NCI-H1436 (cell line): Measurements from ENCODE around the gene ANKRD34C.
"Not testable (repeated sequence)": the region's sequence is repeated elsewhere in the genome, so short reads cannot be mapped to it uniquely, and the experiment has no call there.

Experiments
- DNase-seq: peaks from one replicate; lab custom pipeline; 2025; lab: John Stamatoyannopoulos, UW

ANKRD34C gene

DNA sequence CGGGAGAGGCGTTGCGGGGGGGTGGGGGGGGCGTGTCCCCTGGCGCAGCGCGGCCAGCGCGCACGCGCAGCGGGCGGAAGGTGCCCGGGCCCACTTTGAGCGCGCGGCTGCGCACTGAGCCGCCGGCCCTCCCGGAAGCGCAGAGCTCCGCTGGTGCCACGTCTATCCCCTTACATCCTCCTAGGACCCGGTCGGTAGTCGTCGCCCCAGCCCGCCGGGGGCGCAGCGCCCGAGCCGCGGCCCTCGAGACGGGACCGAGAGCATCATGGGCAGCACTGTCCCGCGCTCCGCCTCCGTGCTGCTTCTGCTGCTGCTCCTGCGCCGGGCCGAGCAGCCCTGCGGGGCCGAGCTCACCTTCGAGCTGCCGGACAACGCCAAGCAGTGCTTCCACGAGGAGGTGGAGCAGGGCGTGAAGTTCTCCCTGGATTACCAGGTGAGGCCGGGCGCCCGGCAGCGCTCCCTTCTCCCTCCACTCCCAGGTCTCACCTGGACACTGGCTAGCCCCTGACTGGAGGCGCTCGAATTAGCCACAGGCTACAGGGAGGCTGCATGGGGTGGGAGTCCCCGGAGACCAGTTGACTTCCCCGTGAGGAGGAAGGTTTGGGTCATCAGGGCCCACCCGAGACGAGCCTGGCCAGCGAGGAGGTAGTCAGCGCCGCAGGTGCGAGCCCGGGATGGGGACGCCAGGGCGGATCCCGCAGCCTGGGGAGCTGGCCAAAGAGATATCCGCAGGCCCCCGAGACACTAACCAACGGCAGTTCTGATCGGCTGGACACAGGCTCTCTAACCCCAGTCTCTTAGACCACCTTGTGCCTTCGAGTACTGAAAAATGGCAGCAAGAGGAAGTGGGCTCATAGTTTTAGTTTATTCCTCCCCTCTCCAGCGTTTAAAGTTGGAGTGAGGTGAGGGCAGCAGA is 28.7 kb downstream of the ANKRD34C start, which contains the start of gene TMED3:
TSS of gene TMED3 (plus strand) at position 128 of the 916 bp plus-strand sequence. CDS start at position 266, 138 bp downstream.
- peak; percentile 84 for DNase-seq

DNA sequence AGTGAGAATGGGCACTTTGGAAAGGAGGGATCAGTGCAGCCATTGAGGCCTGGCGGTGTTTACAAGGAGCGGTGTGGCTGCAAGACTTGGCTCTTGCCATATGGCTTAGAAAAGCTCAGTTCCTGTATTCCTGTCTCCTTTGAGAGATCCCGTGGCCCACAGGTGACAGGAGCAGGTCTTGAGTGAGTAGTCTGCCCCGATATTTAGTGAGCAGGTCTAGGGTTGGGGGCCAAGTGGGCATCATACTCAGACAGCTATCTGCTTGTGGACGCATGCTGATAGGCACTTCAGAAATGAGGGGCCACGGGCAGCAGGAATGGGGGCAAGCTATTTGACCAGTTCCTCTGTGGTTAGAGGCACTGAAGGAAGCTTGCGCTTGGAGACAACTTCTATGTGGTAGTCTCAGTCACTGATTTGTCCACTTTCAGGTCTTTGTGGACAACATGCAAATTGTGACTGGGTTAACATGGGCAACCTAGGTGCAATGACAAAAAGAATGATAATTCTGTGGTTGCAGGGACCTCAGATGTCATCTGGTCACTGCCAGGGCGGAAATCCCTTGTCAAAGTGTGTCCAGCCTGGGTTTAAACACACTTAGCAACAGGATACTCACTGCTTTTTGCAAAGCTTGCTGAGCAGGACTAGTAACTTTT is 29.5 kb downstream of the ANKRD34C start:
- DNase-seq = no peak

GRCh38 chr15:79314186-79314585 is 31.7 kb downstream of the ANKRD34C start:
- no peak for DNase-seq

DNA sequence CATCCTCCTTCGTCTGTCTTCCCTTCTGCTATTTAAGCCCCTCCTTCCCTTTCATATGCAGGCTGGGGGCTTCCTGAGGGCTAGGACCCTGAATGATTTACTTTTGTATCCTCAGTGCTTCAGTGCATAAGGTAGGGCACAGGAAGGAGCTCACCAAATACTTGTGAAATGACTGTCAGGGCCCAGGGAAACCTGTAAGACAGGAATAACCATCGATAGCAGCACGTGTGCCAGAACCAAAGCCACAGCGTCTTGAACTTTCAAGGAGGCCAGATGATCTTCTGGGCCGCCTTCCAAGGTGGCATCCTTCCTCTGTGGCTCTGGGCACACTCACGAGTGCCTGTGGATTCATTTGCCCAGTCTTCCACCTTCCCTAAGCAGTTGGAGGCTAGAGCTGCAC is 32.3 kb downstream of the ANKRD34C start:
- no peak for DNase-seq

DNA sequence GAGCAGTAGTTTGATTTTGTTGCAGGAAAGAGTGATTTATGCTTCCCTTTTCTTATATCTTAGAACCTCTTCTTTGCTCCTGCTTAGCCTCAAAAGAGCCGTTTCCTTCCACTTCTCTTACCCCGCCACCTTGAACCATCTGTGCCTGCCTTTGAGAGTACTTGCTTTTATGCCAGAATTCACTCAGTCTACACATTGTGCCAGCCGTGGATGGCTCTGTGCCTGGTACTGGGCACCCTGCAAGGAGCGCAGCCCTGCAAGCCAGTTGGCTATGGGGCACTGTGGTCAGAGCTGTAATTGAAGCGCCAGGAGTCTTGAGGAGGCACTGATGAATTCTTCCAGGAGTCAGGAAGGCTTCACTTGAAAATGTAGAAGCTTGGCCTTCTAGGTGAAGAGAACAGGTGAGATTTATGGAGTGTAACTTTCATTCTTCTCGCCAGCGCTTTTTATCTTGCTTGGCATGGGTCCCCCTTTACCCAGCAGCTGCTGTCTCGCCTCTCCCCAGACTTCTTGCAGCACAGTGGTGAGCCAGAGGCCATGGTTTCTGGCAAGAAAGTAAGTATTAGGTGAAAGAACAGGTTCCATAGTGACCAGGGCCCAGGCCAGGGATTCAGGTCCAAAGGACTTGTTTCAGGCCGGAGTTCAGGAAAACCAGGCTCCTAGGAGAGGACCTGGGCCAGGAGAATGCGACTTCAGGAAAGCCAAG is 33.3 kb downstream of the ANKRD34C start:
- no peak for DNase-seq

GRCh38 chr15:79316864-79317263 is 34.3 kb downstream of the ANKRD34C start:
- no peak for DNase-seq

DNA sequence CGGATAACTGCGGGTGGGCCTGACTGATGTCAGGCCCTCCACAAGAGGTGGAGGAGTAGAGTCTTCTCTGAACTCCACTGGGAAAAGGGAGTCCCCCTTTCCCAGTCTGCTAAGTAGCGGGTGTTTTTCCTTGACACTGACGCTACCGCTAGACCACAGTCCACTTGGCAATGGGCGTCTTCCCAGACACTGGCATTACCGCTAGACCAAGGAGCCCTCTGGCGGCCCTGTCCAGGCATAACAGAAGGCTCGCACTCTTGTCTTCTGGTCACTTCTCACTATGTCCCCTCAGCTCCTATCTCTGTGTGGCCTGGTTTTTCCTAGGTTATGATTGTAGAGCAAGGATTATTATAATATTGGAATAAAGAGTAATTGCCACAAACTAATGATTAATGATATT is 37.5 kb downstream of the ANKRD34C start:
- not testable (repeated sequence) for DNase-seq

GRCh38 chr15:79321876-79322275 is 39.4 kb downstream of the ANKRD34C start:
- DNase-seq = no peak

DNA sequence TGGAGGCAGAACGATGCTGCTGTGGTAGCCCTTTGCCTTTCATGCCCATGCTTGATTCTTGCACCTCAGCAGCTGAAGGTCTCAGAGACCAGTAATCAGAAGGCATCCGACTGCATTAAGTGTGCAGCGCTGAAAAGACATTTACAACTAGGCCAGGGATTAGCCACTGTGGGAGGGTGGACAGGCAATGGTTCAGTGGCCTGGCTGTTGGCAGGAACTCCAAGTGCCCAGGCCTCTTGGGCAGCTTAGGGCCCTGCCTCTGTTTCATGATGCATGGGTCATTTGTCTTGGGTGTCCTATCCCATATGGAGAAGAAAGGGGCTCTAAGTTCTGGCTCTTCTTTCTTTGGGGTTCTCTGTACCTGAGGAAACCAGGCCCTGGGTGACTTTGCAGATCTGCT is 39.8 kb downstream of the ANKRD34C start:
- DNase-seq = no peak

- DNase-seq = no peak
Observed at GRCh38 chr15:79322945-79323344, 40.4 kb downstream of the ANKRD34C start.

DNA sequence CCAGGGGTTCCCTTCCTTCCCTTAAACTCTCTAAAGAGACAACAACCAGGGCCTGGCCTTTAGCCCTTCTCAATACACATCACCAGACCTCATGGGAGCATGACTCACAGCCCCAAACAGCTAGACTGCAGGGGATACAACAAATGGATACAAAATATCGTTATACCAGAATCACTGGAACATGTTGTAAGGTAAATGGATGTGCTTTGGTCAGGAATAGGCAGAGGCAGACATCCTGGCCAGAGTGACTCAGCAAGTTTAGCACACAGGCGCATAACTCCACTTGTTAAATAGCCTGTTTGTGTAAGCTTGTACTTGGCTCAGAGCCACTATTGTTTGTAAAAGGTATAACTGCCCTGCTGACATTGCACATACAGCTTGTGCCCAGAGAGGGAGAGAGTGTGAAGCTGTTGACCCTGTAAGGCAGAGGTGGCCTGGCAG is 46.7 kb downstream of the ANKRD34C start:
- DNase-seq = no peak
